Type B pancreatic cell (in vitro differentiated cells): ENCODE results near the gene LHPP. TPM values are rescaled to one million over a fixed set of nuclear protein-coding genes. Genes with fewer than 3 reads are reported as not detected.

ENCODE experiments used
- DNase-seq: peaks from one replicate; pipeline ENCODE4 v3.0.0; 2021; ENCODE audit warnings: mixed read lengths; ENCODE audit not compliant: unreplicated experiment; ENCODE audit errors: extremely low spot score
- H3K27ac Mint-ChIP-seq: 2 replicates; pipeline ENCODE4 v1.8.0; 2021; ENCODE audit warnings: mild to moderate bottlenecking, mixed read lengths
- H3K27me3 Mint-ChIP-seq: 2 replicates; pipeline ENCODE4 v1.8.0; 2021; ENCODE audit warnings: mixed read lengths
- H3K36me3 Mint-ChIP-seq: 2 replicates; pipeline ENCODE4 v1.8.0; 2021; ENCODE audit warnings: mixed read lengths
- H3K4me1 Mint-ChIP-seq: one replicate; pipeline ENCODE4 v1.8.0; 2021; ENCODE audit warnings: mixed read lengths; ENCODE audit not compliant: unreplicated experiment
- H3K4me3 Mint-ChIP-seq: 2 replicates; pipeline ENCODE4 v1.8.0; 2021; ENCODE audit warnings: mild to moderate bottlenecking, mixed read lengths
- H3K9me3 Mint-ChIP-seq: 2 replicates; pipeline ENCODE4 v1.8.0; 2021; ENCODE audit warnings: mixed read lengths
- CTCF ChIP-seq: fragments of 200-600 bp; sonication (generic); conservative IDR thresholded peaks from 2 replicates; pipeline ENCODE4 v1.5.0; 2021; ENCODE audit warnings: antibody characterized with exemption, mild to moderate bottlenecking
- total RNA-seq: library from RNA; stranded (reverse); gene quantifications from 2 replicates; pipeline ENCODE4 v1.2.1, GENCODE V29; 2021; ENCODE audit warnings: low replicate concordance

Gene LHPP
- total RNA-seq, 1 donor from 2014 or later, result 12.7 TPM

GRCh38 chr10:124598196-124598595 lies 136.6 kb downstream of the LHPP start:
- H3K9me3 Mint-ChIP-seq, result no peaks in the 10 kb centered on the region
- no peak for TF ChIP-seq CTCF
- no peak overlapping the region for H3K4me3 Mint-ChIP-seq
- H3K27me3 Mint-ChIP-seq, result no peaks in the 10 kb centered on the region
- peaks cover 3% of the 10 kb centered on the region for H3K4me1 Mint-ChIP-seq
- no peak for DNase-seq
- no peaks in the 10 kb centered on the region for H3K36me3 Mint-ChIP-seq
- peak overlapping the region; percentile 47 for H3K27ac Mint-ChIP-seq

- H3K36me3 Mint-ChIP-seq, result no peaks in the 10 kb centered on the region
- H3K27ac Mint-ChIP-seq, result peak overlapping the region; percentile 47
- H3K9me3 Mint-ChIP-seq, result no peaks in the 10 kb centered on the region
- H3K27me3 Mint-ChIP-seq, result no peaks in the 10 kb centered on the region
- no peak for DNase-seq
- H3K4me3 Mint-ChIP-seq, result no peak overlapping the region
- TF ChIP-seq CTCF, result no peak
- H3K4me1 Mint-ChIP-seq, result peaks cover 3% of the 10 kb centered on the region
Measured at GRCh38 chr10:124598773-124599587, 137.4 kb downstream of the LHPP start.

GRCh38 chr10:124599588-124600050 lies 138.0 kb downstream of the LHPP start:
- no peak for TF ChIP-seq CTCF

GRCh38 chr10:124600051-124600880 lies 138.6 kb downstream of the LHPP start:
- no peak overlapping the region for H3K4me3 Mint-ChIP-seq
- no peak for TF ChIP-seq CTCF
- no peak for DNase-seq
- no peak overlapping the region for H3K27ac Mint-ChIP-seq
- peaks cover 3% of the 10 kb centered on the region for H3K4me1 Mint-ChIP-seq
- H3K9me3 Mint-ChIP-seq, result no peaks in the 10 kb centered on the region
- no peaks in the 10 kb centered on the region for H3K36me3 Mint-ChIP-seq
- no peaks in the 10 kb centered on the region for H3K27me3 Mint-ChIP-seq

More at GRCh38 chr10:124599588-124600050, 138.0 kb downstream of the LHPP start:
- peaks cover 3% of the 10 kb centered on the region for H3K4me1 Mint-ChIP-seq
- H3K36me3 Mint-ChIP-seq, result no peaks in the 10 kb centered on the region
- H3K4me3 Mint-ChIP-seq, result no peak overlapping the region
- no peak for DNase-seq
- H3K27ac Mint-ChIP-seq, result no peak overlapping the region
- H3K27me3 Mint-ChIP-seq, result no peaks in the 10 kb centered on the region
- no peaks in the 10 kb centered on the region for H3K9me3 Mint-ChIP-seq

GRCh38 chr10:124601016-124601415 lies 139.4 kb downstream of the LHPP start:
- H3K4me3 Mint-ChIP-seq, result no peak overlapping the region
- H3K27me3 Mint-ChIP-seq, result no peaks in the 10 kb centered on the region
- H3K27ac Mint-ChIP-seq, result no peak overlapping the region
- peaks cover 3% of the 10 kb centered on the region for H3K4me1 Mint-ChIP-seq
- no peak for TF ChIP-seq CTCF
- H3K36me3 Mint-ChIP-seq, result no peaks in the 10 kb centered on the region
- DNase-seq, result no peak
- H3K9me3 Mint-ChIP-seq, result no peaks in the 10 kb centered on the region
